AG09309 (cell line): ENCODE results near the gene CACNG4.

Experiments used
- DNase-seq: peaks from one replicate; pipeline ENCODE4 v3.0.0-alpha.2; 2010; ENCODE audit warnings: low read depth
- H3K4me3 ChIP-seq: 2 replicates; pipeline ENCODE4 v1.5.1; 2011; ENCODE audit warnings: mild to moderate bottlenecking, low read depth, low read length, moderate library complexity; ENCODE audit not compliant: control insufficient read depth
- TF ChIP-seq, protein P1 (sequence below): IDR thresholded peaks from 2 replicates; pipeline ENCODE4 v1.5.1; 2011; ENCODE audit warnings: mild to moderate bottlenecking, low read depth, low read length, inconsistent platforms; ENCODE audit not compliant: insufficient read depth, control insufficient read depth; ENCODE audit errors: missing control alignments

CACNG4 gene

DNA sequence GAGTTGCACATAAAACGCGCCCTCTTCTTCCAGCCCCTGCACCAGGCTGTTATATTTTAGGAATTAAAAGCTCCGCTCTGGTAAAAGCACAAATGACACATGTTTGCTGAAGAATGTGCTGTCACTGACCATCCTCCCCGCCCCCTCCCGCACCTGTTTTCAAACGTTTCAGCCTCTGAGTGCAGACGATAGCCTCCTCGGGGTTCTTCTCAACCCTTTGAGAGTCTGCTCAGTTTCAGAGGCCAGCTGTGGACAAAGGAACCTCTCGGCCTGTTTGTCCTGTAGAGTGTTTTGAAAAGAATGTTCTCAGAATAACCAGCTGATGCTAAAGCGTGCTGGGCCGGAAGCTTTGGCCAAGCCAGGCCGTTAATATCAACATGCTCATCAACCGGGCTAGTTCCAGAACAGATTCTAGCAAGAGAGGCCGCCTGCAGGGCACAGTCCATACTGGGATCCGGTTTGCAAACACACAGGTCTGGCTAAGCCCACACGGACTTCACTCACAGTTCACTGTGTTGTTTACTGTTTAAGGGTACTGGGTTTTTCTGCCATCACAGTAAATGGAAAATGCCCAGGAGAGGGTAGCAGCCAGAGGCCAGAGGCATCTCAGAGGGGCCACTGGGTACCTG lies 6.4 kb upstream of the CACNG4 start:
- H3K4me3 ChIP-seq, result no peak overlapping the region
- TF ChIP-seq, protein P1, sequence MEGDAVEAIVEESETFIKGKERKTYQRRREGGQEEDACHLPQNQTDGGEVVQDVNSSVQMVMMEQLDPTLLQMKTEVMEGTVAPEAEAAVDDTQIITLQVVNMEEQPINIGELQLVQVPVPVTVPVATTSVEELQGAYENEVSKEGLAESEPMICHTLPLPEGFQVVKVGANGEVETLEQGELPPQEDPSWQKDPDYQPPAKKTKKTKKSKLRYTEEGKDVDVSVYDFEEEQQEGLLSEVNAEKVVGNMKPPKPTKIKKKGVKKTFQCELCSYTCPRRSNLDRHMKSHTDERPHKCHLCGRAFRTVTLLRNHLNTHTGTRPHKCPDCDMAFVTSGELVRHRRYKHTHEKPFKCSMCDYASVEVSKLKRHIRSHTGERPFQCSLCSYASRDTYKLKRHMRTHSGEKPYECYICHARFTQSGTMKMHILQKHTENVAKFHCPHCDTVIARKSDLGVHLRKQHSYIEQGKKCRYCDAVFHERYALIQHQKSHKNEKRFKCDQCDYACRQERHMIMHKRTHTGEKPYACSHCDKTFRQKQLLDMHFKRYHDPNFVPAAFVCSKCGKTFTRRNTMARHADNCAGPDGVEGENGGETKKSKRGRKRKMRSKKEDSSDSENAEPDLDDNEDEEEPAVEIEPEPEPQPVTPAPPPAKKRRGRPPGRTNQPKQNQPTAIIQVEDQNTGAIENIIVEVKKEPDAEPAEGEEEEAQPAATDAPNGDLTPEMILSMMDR, result no peak
- DNase-seq, result no peak

DNA sequence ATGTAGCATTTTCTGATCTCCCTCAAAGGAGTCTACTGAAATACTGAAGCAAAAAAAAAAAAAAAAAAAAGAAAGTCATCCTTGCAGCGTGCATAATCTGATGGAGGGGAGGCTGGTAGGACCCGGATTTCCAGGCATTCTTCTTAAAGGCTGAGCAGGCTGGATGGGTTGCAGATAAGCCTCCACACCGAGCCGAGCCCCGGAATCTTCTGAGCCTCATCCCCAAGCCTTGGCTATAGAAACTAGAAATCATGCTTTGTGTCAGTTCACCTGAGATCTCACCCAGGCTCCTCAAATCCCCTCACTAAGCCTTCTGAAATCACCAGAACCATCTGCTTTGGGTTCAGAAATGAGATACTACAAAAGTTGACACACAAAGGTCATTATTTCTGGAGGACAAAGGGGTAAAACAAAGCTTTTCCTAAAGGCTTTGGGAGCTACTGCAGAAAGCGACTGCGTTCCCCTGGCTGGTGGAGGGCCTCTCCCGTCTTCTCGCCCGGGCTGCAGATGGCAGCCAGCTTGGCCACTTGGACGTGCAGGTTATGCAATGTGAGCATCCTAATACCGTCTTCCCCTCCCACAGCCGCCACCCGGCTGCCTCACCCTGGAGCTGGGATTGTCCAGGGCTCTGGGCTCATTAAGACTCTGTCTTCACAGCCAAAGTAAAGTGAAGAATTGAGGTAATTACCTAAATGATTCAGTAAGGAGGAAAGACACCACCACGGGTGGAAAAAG lies 4.7 kb upstream of the CACNG4 start:
- no peak for DNase-seq
- no peak overlapping the region for H3K4me3 ChIP-seq
- TF ChIP-seq, protein P1, result no peak

DNA sequence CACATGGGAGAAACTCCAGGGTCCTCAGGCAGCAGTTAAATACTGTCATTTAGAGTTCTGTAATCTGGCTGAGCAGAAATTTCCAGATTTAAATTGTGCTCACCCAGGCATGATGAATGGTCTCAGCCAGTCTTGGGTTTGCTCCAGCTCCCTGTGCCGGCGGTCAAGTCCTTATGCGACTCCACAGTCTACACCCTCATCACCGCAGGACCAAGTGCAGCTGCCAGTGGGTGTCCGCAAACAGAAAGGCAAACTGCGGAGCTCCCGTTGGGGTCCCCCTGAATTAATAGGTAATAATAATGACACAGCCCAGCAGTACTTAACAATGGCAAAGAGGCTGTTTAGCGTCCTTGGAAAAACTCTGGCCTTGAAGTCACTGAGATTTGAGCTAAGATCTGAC lies 3.9 kb upstream of the CACNG4 start:
- no peak overlapping the region for H3K4me3 ChIP-seq
- TF ChIP-seq, protein P1, result no peak
- no peak for DNase-seq

DNA sequence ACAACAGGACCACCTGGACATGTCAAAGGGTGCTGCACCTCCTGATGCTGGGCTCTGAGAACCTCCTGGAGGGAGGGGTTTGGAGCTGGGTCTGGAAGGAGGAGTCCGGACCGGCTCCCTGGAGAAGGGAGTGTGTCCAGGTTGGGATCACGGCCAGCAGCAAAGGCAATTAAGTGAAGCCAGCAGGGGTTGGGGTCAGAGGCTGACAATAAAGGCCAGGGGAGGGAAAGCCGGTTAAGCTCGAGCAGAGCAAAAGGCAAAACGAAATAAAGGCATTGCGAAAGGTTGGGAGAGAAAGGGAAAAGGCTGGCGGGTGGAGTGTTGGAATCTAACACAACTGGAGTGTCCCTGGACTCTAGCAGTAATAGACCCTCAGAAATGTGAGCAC lies 992 bp upstream of the CACNG4 start:
- H3K4me3 ChIP-seq, result no peak overlapping the region
- DNase-seq, result no peak
- TF ChIP-seq, protein P1, result no peak

DNA sequence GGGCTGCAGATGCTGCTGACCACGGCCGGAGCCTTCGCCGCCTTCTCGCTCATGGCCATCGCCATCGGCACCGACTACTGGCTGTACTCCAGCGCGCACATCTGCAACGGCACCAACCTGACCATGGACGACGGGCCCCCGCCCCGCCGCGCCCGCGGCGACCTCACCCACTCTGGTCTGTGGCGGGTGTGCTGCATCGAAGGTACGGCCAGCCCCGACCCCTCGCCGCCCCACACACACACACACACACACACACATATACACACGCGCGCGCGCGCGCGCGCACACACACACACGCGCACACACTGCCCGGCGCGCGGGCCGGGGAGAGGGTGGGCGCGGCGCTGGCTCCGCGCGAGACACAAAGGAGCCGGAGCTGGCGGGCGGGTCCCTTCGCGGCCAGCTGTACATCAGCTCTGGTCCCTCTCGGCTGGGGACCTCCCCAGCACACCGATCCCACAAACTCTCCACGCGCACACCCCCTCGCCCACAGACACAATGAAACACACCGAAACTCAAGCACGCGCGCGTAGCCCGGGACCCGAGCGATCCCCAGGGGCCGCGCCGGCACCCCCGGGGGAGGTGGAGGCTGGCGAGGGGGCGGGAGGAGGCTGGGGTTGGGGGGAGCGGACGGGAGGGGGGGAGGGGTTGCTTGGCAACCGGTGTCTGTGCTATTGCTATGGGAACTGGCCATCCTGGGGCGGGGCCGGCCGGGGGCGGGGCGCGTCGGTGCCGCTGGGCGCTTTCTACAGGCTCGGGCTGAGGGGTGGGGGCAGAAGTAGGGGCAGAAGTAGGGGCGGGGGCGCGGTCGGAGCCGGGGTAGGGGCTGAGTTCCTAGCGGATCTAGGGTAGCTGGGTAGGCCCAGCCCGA lies 658 bp downstream of the CACNG4 start:
- DNase-seq, result no peak
- TF ChIP-seq, protein P1, result no peak

DNA sequence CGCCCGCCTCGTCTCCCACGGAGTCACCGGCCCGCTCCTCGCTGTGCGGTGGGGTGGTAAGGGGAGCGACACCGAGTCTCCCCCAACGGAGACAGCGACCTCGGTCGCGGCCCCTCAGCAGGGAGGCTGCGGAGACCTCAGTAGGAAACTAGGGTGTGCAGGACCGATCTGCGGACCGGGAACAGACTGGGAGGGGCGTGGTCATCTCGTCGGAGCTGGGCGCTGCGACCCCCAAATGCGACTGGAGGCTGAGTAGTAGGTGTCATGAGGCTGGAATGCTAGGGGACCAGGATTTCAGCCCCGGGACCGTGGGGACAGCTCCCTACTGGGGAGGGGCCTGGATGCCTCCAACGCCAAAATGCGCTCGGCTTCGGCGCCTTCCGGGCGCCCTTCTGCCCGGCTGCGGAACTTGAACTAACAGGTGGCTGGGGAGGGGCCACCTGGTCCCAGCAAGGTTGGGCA lies 1.3 kb downstream of the CACNG4 start:
- TF ChIP-seq, protein P1, result no peak
- no peak overlapping the region for H3K4me3 ChIP-seq
- no peak for DNase-seq

More for the DNA sequence above, 658 bp downstream of the CACNG4 start:
- H3K4me3 ChIP-seq, result no peak overlapping the region
